K562 (cell line): ENCODE data around the gene KCNK1. TPM values are rescaled to one million over a fixed set of nuclear protein-coding genes. Genes with fewer than 3 reads are reported as not detected.

Source experiments
- ARHGAP35 ChIP-seq: fragments of 450-650 bp; IDR thresholded peaks from 2 replicates; pipeline ENCODE4 v1.6.1; 2018; ENCODE audit not compliant: partially characterized antibody
- DPF2 ChIP-seq: fragments of 450-650 bp; IDR thresholded peaks from 2 replicates; pipeline ENCODE4 v1.6.1; 2016
- HDAC3 ChIP-seq: fragments of 450-650 bp; IDR thresholded peaks from 2 replicates; pipeline ENCODE4 v1.6.1; 2018; ENCODE audit warnings: borderline replicate concordance, mild to moderate bottlenecking, moderate library complexity; ENCODE audit not compliant: partially characterized antibody
- KDM4B ChIP-seq, 2 experiments: fragments of 450-650 bp in 1 of 2; sonication (generic) in 1 of 2; IDR thresholded peaks; 2 replicates each; pipeline ENCODE4 v1.6.1; 2016 to 2017; ENCODE audit warnings: borderline replicate concordance in 2 of 2, antibody characterized with exemption in 1 of 2, low read depth in 1 of 2, mild to moderate bottlenecking in 1 of 2
- KLF6 ChIP-seq: fragments of 250-450 bp; sonication (Bioruptor Pico); IDR thresholded peaks from 2 replicates; pipeline ENCODE4 v1.4.0; 2020; ENCODE audit warnings: mild to moderate bottlenecking, moderate library complexity, borderline replicate concordance
- MEIS2 ChIP-seq: fragments of 450-650 bp; IDR thresholded peaks from 2 replicates; pipeline ENCODE4 v1.6.1; 2014; ENCODE audit warnings: mild to moderate bottlenecking; ENCODE audit not compliant: partially characterized antibody
- NFRKB ChIP-seq: fragments of 450-650 bp; IDR thresholded peaks from 2 replicates; pipeline ENCODE4 v1.6.1; 2016; ENCODE audit warnings: low read depth
- SAFB2 ChIP-seq: fragments of 200-400 bp; formaldehyde crosslinking; IDR thresholded peaks from 2 replicates; pipeline ENCODE4 v1.6.1; 2018; ENCODE audit warnings: borderline replicate concordance, low read length, low read depth, moderate library complexity; ENCODE audit not compliant: severe bottlenecking
- SMARCC2 ChIP-seq: fragments of 450-650 bp; IDR thresholded peaks from 2 replicates; pipeline ENCODE4 v1.6.1; 2017; ENCODE audit warnings: antibody characterized with exemption, moderate library complexity, mild to moderate bottlenecking, low read depth
- YY1 ChIP-seq, 3 experiments: IDR thresholded peaks; 2 replicates each; pipeline ENCODE4 v1.6.1; 2011; ENCODE audit warnings: low read length in 2 of 3, mild to moderate bottlenecking in 2 of 3, moderate library complexity in 2 of 3, borderline replicate concordance in 1 of 3, control low read depth in 1 of 3, low read depth in 1 of 3; ENCODE audit not compliant: insufficient read depth in 3 of 3, insufficient replicate concordance in 2 of 3, control insufficient read depth in 1 of 3, insufficient read length in 1 of 3; ENCODE audit errors: extremely low read depth in 1 of 3
- ZNF140 ChIP-seq: fragments of 250-450 bp; sonication (Bioruptor Pico); IDR thresholded peaks from 2 replicates; pipeline ENCODE4 v1.8.0; 2021; ENCODE audit warnings: moderate library complexity, mild to moderate bottlenecking, inconsistent platforms
- ZNF232 ChIP-seq: sonication (generic); formaldehyde crosslinking; IDR thresholded peaks from 2 replicates; pipeline ENCODE4 v1.8.0; 2022; ENCODE audit warnings: mild to moderate bottlenecking, missing genetic modification reagents
- polyA plus RNA-seq, 8 experiments: library from polyadenylated mRNA; depleted of rRNA in 4 of 8; stranded (reverse) in 5 of 8; unstranded in 3 of 8; fragments of >200 nt; fragmentation: Nextera tagmentation in 2 of 8; fragmentation: Illumina TruSeq in 1 of 8; extraction: Ambion mirVana in 2 of 8; extraction: Trizol in 1 of 8; gene quantifications; 2 replicates each; pipeline versions ENCODE4 v1.2.1 to v1.2.3, GENCODE V29; 2011 to 2014; ENCODE audit warnings: inconsistent platforms in 1 of 8, missing spikeins in 1 of 8
- total RNA-seq, 7 experiments: library from RNA; depleted of rRNA in 6 of 7; stranded (reverse); fragments of >200 nt in 6 of 7; fragmentation: Illumina TruSeq in 2 of 7; extraction: Trizol in 2 of 7; gene quantifications; 2 replicates each; pipeline versions ENCODE4 v1.2.1 to v1.2.3, GENCODE V29; 2011 to 2021; ENCODE audit warnings: low replicate concordance in 1 of 7
- TF ChIP-seq, protein P1 (sequence below), 2 experiments: fragments of 450-650 bp; formaldehyde crosslinking in 1 of 2; IDR thresholded peaks; 2 replicates each; pipeline versions ENCODE4 v1.4.0 to v1.6.1; 2014 to 2020; ENCODE audit warnings: mild to moderate bottlenecking in 2 of 2, borderline replicate concordance in 1 of 2, low read depth in 1 of 2
- TF ChIP-seq, protein P2 (sequence below): fragments of 450-650 bp; formaldehyde crosslinking; IDR thresholded peaks from 2 replicates; pipeline ENCODE4 v1.4.0; 2020; ENCODE audit warnings: mild to moderate bottlenecking, moderate library complexity
- TF ChIP-seq, protein P3 (sequence below): sonication (generic); formaldehyde crosslinking; IDR thresholded peaks from 2 replicates; pipeline ENCODE4 v1.8.1; 2022; ENCODE audit warnings: missing genetic modification reagents

The KCNK1 gene
- total and polyA plus RNA-seq, 9 of the 15 experiments (the other 6 are each of a cell fraction or from before 2014, with no cell fraction given) = 3.1 to 22.7 (median 6.0) TPM

DNA sequence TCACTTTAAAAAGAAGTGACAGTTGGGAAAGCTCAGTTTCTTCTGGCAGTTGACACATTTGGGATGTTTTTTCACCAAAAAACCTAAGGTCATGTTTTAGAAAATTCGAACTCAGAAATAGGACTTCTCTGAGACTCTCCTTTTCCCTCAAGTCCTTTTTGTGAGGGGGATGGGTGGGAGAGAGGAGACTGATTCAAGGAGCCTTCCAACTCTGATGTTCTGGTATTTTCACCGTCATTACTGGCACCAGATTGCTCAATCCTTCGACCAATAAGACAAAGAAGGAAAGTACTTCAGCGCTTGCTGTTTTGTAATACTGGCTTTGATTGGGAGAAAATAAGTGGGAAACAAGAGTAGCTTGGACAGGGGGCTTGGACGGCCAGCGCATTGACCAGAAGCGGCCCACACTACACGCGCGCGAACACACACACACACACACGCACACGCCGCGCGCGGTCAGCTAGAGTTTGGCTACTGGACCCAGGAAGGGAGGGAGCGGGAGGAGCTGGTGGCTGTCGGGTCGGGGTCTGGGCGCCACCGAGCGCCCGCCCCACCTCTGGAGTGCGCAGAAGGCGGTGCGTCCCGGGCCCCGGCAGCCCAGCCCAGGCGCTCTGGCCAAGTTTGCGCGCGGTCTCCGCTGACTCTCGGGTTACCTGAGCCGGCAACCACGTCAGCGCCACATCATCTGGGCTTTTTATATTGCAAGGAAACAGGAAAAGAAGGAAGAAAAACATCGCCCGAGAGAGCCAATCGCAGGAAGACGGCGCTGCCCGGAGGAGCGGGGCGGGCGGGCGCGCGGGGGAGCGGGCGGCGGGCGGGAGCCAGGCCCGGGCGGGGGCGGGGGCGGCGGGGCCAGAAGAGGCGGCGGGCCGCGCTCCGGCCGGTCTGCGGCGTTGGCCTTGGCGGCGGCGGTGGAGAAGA, at the start of gene KCNK1 (continued):
- TF ChIP-seq KDM4B (IDR thresholded peaks at IDR 0.05; ENCODE audit: borderline replicate concordance in 2 of 2, low read depth in 1 of 2) (no peak), SMARCC2 (no peak), YY1 (IDR thresholded peaks at IDR 0.05; ENCODE audit: borderline replicate concordance in 1 of 3, control insufficient read depth in 1 of 3, extremely low read depth in 1 of 3, insufficient read depth in 3 of 3, insufficient read length in 1 of 3, insufficient replicate concordance in 2 of 3, low read depth in 1 of 3, low read length in 2 of 3) (peak in 1 of 3 experiments; percentile 23), MEIS2 (no peak), SAFB2 (no peak), DPF2 (peak; percentile 42), NFRKB (peak; percentile 28; the same call in 1 of the 2 replicates), KLF6 (no peak), ZNF140 (no peak), ARHGAP35 (no peak), HDAC3 (no peak), ZNF232 (CRISPR knock-in tag) (no peak)
- TF ChIP-seq, protein P1, sequence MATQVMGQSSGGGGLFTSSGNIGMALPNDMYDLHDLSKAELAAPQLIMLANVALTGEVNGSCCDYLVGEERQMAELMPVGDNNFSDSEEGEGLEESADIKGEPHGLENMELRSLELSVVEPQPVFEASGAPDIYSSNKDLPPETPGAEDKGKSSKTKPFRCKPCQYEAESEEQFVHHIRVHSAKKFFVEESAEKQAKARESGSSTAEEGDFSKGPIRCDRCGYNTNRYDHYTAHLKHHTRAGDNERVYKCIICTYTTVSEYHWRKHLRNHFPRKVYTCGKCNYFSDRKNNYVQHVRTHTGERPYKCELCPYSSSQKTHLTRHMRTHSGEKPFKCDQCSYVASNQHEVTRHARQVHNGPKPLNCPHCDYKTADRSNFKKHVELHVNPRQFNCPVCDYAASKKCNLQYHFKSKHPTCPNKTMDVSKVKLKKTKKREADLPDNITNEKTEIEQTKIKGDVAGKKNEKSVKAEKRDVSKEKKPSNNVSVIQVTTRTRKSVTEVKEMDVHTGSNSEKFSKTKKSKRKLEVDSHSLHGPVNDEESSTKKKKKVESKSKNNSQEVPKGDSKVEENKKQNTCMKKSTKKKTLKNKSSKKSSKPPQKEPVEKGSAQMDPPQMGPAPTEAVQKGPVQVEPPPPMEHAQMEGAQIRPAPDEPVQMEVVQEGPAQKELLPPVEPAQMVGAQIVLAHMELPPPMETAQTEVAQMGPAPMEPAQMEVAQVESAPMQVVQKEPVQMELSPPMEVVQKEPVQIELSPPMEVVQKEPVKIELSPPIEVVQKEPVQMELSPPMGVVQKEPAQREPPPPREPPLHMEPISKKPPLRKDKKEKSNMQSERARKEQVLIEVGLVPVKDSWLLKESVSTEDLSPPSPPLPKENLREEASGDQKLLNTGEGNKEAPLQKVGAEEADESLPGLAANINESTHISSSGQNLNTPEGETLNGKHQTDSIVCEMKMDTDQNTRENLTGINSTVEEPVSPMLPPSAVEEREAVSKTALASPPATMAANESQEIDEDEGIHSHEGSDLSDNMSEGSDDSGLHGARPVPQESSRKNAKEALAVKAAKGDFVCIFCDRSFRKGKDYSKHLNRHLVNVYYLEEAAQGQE (IDR thresholded peaks at IDR 0.05; ENCODE audit: borderline replicate concordance) = no peak
- TF ChIP-seq, protein P1 (CRISPR knock-in tag; IDR thresholded peaks at IDR 0.05; ENCODE audit: low read depth) = no peak
- TF ChIP-seq, protein P2, sequence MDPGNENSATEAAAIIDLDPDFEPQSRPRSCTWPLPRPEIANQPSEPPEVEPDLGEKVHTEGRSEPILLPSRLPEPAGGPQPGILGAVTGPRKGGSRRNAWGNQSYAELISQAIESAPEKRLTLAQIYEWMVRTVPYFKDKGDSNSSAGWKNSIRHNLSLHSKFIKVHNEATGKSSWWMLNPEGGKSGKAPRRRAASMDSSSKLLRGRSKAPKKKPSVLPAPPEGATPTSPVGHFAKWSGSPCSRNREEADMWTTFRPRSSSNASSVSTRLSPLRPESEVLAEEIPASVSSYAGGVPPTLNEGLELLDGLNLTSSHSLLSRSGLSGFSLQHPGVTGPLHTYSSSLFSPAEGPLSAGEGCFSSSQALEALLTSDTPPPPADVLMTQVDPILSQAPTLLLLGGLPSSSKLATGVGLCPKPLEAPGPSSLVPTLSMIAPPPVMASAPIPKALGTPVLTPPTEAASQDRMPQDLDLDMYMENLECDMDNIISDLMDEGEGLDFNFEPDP (CRISPR knock-in tag) = no peak
- TF ChIP-seq, protein P3, sequence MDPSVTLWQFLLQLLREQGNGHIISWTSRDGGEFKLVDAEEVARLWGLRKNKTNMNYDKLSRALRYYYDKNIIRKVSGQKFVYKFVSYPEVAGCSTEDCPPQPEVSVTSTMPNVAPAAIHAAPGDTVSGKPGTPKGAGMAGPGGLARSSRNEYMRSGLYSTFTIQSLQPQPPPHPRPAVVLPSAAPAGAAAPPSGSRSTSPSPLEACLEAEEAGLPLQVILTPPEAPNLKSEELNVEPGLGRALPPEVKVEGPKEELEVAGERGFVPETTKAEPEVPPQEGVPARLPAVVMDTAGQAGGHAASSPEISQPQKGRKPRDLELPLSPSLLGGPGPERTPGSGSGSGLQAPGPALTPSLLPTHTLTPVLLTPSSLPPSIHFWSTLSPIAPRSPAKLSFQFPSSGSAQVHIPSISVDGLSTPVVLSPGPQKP (CRISPR knock-in tag) = no peak
